HepG2 (cell line): ENCODE data around the gene GATA1. TPM values are rescaled to one million over a fixed set of nuclear protein-coding genes. Genes with fewer than 3 reads are reported as not detected.
A peak's percentile ranks its signal among the peaks of the same experiment; 100 is the strongest.

Source experiments
- CREM ChIP-seq, 2 experiments: sonication (generic) in 1 of 2; formaldehyde crosslinking in 1 of 2; IDR thresholded peaks; 2 replicates each; pipeline versions ENCODE4 v1.4.0 to v1.6.1; 2016 to 2020; ENCODE audit warnings: antibody characterized with exemption in 1 of 2, mild to moderate bottlenecking in 1 of 2, missing genetic modification reagents in 1 of 2
- ETV6 ChIP-seq: sonication (generic); formaldehyde crosslinking; conservative IDR thresholded peaks from 2 replicates; pipeline ENCODE4 v1.4.0; 2020; ENCODE audit warnings: missing genetic modification reagents
- HIVEP1 ChIP-seq: sonication (generic); formaldehyde crosslinking; IDR thresholded peaks from 2 replicates; pipeline ENCODE4 v1.4.0; 2020; ENCODE audit warnings: mild to moderate bottlenecking, missing genetic modification reagents
- HOXA3 ChIP-seq: sonication (generic); formaldehyde crosslinking; IDR thresholded peaks from 2 replicates; pipeline ENCODE4 v1.5.0; 2020; ENCODE audit warnings: missing genetic modification reagents
- KDM2A ChIP-seq: sonication (generic); formaldehyde crosslinking; IDR thresholded peaks from 2 replicates; pipeline ENCODE4 v1.4.0; 2020; ENCODE audit warnings: low read depth, missing genetic modification reagents, borderline replicate concordance
- KMT2B ChIP-seq: IDR thresholded peaks from 2 replicates; pipeline ENCODE4 v1.6.1; 2016; ENCODE audit warnings: missing genetic modification reagents, missing compliant biosample characterization
- MXD1 ChIP-seq: sonication (generic); formaldehyde crosslinking; IDR thresholded peaks from 2 replicates; pipeline ENCODE4 v1.4.0; 2020; ENCODE audit warnings: mild to moderate bottlenecking, missing genetic modification reagents
- PHB2 ChIP-seq: fragments of 450-650 bp; IDR thresholded peaks from 2 replicates; pipeline ENCODE4 v1.6.1; 2018; ENCODE audit not compliant: partially characterized antibody
- PHF20 ChIP-seq: sonication (generic); formaldehyde crosslinking; IDR thresholded peaks from 2 replicates; pipeline ENCODE4 v1.5.0; 2020; ENCODE audit warnings: mild to moderate bottlenecking, missing genetic modification reagents
- PRMT3 ChIP-seq: sonication (generic); formaldehyde crosslinking; IDR thresholded peaks from 2 replicates; pipeline ENCODE4 v1.8.1; 2022; ENCODE audit warnings: low read depth, mild to moderate bottlenecking, moderate library complexity, missing genetic modification reagents, borderline replicate concordance
- REPIN1 ChIP-seq: sonication (generic); formaldehyde crosslinking; IDR thresholded peaks from 2 replicates; pipeline ENCODE4 v1.8.0; 2022; ENCODE audit warnings: missing genetic modification reagents, low read depth, mild to moderate bottlenecking, borderline replicate concordance
- SOX5 ChIP-seq: IDR thresholded peaks from 2 replicates; pipeline ENCODE4 v1.6.1; 2016; ENCODE audit warnings: borderline replicate concordance
- SP1 ChIP-seq, 2 experiments: fragments of 450-650 bp in 1 of 2; sonication (generic) in 1 of 2; formaldehyde crosslinking in 1 of 2; IDR thresholded peaks; 2 replicates each; pipeline versions ENCODE4 v1.4.0 to v1.6.1; 2016 to 2020; ENCODE audit warnings: missing genetic modification reagents in 1 of 2
- ZNF136 ChIP-seq: sonication (generic); formaldehyde crosslinking; IDR thresholded peaks from 2 replicates; pipeline ENCODE4 v1.8.1; 2022; ENCODE audit warnings: low read depth, mild to moderate bottlenecking, moderate library complexity, missing genetic modification reagents
- ZNF407 ChIP-seq: sonication (generic); formaldehyde crosslinking; IDR thresholded peaks from one replicate; pipeline ENCODE4 v1.5.1; 2020; ENCODE audit warnings: mild to moderate bottlenecking, missing genetic modification reagents; ENCODE audit errors: not compliant biosample characterization
- ZNF883 ChIP-seq: sonication (generic); formaldehyde crosslinking; IDR thresholded peaks from 2 replicates; pipeline ENCODE4 v1.5.1; 2020; ENCODE audit warnings: mild to moderate bottlenecking, missing genetic modification reagents; ENCODE audit errors: not compliant biosample characterization
- polyA plus RNA-seq, 8 experiments: library from polyadenylated mRNA; depleted of rRNA in 3 of 8; stranded (reverse) in 7 of 8; unstranded in 1 of 8; fragments of >200 nt; fragmentation: Illumina TruSeq in 4 of 8; extraction: Trizol in 4 of 8; gene quantifications; 2 replicates each; pipeline versions ENCODE4 v1.2.1 to v1.2.3, GENCODE V29; 2011 to 2016; ENCODE audit warnings: low read depth in 4 of 8, missing spikeins in 1 of 8, mixed read lengths in 1 of 8; ENCODE audit not compliant: insufficient read depth in 1 of 8
- total RNA-seq, 5 experiments: library from RNA; depleted of rRNA; stranded (reverse); fragments of >200 nt; fragmentation: Illumina TruSeq; extraction: Trizol; gene quantifications; 2 replicates each; pipeline ENCODE4 v1.2.3, GENCODE V29; 2016; ENCODE audit warnings: low read depth in 1 of 5
- TF ChIP-seq, protein P1 (sequence below): sonication (generic); formaldehyde crosslinking; IDR thresholded peaks from 2 replicates; pipeline ENCODE4 v1.5.1; 2020; ENCODE audit warnings: missing genetic modification reagents, mild to moderate bottlenecking, borderline replicate concordance

The GATA1 gene
- total and polyA plus RNA-seq, 2 of the 13 experiments (the other 11 are each of a cell fraction or from before 2014, with no cell fraction given), result 0.13 TPM; not detected in 1

DNA sequence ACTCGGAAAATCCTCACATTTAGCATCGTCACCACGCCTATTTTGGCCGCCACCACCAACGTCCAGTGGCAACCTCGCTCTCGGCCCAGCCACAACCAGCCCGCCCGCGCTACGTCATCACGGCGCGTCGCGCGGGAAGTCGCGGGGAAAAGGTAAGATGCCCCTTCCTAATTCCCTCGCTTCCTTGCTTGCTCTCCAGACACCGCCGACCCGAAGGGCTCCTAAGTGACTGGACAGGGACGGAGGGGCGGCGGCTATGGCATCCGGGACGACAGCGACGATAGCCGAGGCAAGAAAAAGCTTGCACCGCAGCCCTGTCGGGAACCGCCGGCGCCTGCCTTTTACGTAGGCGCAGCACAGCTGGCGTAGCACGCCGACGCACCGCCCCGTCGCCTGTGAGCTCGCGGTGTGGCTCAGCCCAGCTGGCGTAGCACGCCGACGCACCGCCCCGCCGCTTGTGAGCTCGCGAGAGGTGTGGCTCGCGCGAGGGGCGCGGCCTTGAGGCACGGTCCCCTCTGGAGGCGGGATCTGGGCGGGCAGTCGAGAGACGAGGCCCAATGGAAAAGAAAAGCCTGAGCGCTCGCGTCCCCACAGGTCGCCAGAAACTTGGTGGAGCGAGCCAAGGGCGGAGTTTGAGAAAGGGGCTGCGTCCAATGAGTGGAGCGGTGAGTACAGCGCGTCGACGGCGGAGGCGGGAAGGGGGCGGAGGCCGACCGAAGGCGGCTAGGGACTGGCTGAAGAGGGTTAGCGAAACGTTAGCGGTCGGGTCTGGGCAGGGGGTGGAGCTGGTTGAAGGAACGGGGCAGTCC, 15.1 kb downstream of the GATA1 start, which contains the start of gene HDAC6 (continued):
- peak; percentile 49 for TF ChIP-seq KDM2A (CRISPR knock-in tag)
- TF ChIP-seq CREM (IDR thresholded peaks at IDR 0.05), result peak; percentile 98
- TF ChIP-seq CREM (CRISPR knock-in tag; IDR thresholded peaks at IDR 0.05), result peak; percentile 59
- TF ChIP-seq PHF20 (CRISPR knock-in tag), result peak; percentile 93
- peak; percentile 48; the same call in 1 of the 2 replicates for TF ChIP-seq KMT2B (CRISPR knock-in tag)
- TF ChIP-seq, protein P1, sequence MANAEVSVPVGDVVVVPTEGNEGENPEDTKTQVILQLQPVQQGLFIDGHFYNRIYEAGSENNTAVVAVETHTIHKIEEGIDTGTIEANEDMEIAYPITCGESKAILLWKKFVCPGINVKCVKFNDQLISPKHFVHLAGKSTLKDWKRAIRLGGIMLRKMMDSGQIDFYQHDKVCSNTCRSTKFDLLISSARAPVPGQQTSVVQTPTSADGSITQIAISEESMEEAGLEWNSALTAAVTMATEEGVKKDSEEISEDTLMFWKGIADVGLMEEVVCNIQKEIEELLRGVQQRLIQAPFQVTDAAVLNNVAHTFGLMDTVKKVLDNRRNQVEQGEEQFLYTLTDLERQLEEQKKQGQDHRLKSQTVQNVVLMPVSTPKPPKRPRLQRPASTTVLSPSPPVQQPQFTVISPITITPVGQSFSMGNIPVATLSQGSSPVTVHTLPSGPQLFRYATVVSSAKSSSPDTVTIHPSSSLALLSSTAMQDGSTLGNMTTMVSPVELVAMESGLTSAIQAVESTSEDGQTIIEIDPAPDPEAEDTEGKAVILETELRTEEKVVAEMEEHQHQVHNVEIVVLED (CRISPR knock-in tag), result peak; percentile 98
- TF ChIP-seq PHB2, result no peak
- 0 out of 2 replicates have a peak, but pooled peaks have one; percentile 11 for TF ChIP-seq SOX5 (CRISPR knock-in tag)
- TF ChIP-seq REPIN1 (CRISPR knock-in tag), result no peak
- peak; percentile 96 for TF ChIP-seq HOXA3 (CRISPR knock-in tag)
- TF ChIP-seq HIVEP1 (CRISPR knock-in tag), result 0 out of 2 replicates have a peak, but pooled peaks have one; percentile 48
- TF ChIP-seq PRMT3 (CRISPR knock-in tag), result no peak
- TF ChIP-seq SP1 (IDR thresholded peaks at IDR 0.05), result no peak
- peak; percentile 63 for TF ChIP-seq SP1 (CRISPR knock-in tag; IDR thresholded peaks at IDR 0.05)
- TF ChIP-seq ZNF883 (CRISPR knock-in tag), result no peak
- no peak for TF ChIP-seq ZNF407 (CRISPR knock-in tag)
- TF ChIP-seq ETV6 (CRISPR knock-in tag), result 0 out of 2 replicates have a peak, but pooled peaks have one; percentile 33
- no peak for TF ChIP-seq ZNF136 (CRISPR knock-in tag)
- peak; percentile 56; the same call in 1 of the 2 replicates for TF ChIP-seq MXD1 (CRISPR knock-in tag)
